Fibroblast of mammary gland (primary cell): ENCODE measurements around the gene OCRL.
A peak's percentile ranks its signal among the peaks of the same experiment; 100 is the strongest.

Experiments used
- DNase-seq: peaks from one replicate; pipeline ENCODE4 v3.0.0-alpha.2; 2010; ENCODE audit warnings: low read depth
- H3K4me3 ChIP-seq: 2 replicates; pipeline ENCODE4 v1.5.1; 2011; ENCODE audit warnings: low read depth, mild to moderate bottlenecking, low read length, moderate library complexity; ENCODE audit not compliant: control insufficient read depth
- CTCF ChIP-seq: conservative IDR thresholded peaks from 2 replicates; pipeline ENCODE4 v1.5.1; 2011; ENCODE audit warnings: low read depth, low read length, inconsistent platforms; ENCODE audit not compliant: control insufficient read depth, insufficient read depth

Gene OCRL

DNA sequence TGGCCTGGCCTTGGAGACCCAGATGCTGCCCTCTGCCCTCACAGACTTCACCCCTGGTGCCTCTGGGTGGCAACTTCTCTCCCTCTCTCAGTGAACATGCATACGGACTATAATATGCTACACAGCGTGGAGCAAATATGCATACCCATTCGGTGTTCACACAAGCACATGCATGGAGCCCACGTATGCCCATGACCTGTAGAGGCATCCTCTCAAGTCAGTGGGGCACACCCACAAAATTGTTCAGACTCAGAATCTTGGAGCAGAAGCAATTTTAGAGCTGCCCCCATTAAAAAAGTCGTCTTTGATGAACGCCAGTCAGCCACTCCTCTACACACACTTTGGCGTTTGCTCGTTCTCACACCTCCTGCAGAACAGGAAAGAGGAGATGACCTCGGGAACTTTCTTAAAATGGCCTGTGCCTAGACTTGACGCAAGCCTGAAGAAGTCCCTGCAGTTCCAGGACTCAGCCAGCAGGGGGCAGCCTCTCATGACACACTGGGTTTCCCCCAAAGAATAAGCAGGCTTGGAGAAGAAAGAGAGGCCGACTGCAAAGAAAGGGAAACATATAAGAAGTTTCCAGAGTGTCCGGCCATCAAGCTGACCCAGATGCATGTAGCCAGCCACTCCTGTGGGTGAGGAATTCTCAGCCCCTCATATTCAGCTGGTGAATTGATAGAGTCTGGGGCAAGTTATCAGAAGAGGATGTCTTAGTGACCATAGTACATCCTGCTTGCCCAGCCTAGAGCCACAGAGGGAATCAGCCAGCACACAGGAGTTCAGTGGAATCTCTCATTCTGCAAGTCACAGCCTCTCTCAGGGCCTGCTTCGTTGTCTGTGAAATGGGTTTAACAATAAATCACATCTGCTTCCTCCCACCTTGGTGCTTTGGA is 97.4 kb downstream of the OCRL start:
- TF ChIP-seq CTCF = peak; percentile 89
- DNase-seq = peak; percentile 73
- no peak overlapping the region for H3K4me3 ChIP-seq

GRCh38 chrX:129638917-129639316 is 98.9 kb downstream of the OCRL start:
- no peak for TF ChIP-seq CTCF
- H3K4me3 ChIP-seq = no peak overlapping the region
- no peak for DNase-seq

DNA sequence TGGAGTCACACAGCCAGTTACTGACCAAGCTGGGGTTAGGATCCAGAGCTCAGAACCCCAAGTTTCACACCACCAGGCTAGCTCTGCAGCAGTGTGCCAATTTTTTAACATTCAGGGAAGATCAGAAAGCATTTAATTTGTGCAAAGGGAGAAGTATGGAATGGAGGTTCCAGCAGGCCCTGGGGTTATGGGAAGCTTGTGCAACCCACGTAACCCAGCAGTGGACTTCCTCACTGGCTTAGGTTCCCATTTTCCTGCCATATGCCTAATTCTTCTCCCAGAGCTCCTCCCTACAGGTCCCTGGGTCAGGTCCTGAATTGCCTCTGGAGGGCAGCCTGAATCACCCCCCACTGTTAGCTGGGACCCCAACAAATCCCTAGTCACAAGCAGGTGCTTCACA is 100.7 kb downstream of the OCRL start:
- no peak for TF ChIP-seq CTCF
- DNase-seq = no peak
- no peak overlapping the region for H3K4me3 ChIP-seq

GRCh38 chrX:129641469-129641868 is 101.4 kb downstream of the OCRL start:
- no peak overlapping the region for H3K4me3 ChIP-seq
- DNase-seq = no peak

DNA sequence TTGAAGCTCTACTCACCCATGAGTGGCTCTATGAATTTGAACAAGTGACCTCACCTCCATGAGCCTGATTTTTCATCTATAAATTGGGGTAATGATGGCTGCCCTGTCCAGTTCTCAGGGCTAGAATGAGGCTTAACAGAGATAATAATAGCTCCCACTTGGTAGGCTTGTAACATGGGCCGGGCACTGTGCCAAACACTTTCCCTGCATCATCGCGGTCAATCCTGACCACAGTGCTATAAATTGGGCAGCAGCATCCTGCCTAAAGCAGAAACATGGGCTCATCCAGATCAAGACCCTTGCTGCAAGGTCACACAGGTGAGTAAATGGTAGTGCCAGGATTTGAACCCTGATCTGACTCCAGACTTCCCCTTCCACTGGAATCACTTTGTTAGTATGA is 101.9 kb downstream of the OCRL start:
- peak; percentile 73 for DNase-seq
- no peak for TF ChIP-seq CTCF
- no peak overlapping the region for H3K4me3 ChIP-seq

More at GRCh38 chrX:129641469-129641868, 101.4 kb downstream of the OCRL start:
- TF ChIP-seq CTCF = no peak
